GM19372 (cell line): Measurements from ENCODE around the gene MARS1.
"Not testable (repeated sequence)": the region's sequence is repeated elsewhere in the genome, so short reads cannot be mapped to it uniquely, and the experiment has no call there.

ENCODE experiments used
- ATAC-seq: cut with Tn5 transposase; IDR thresholded peaks from one replicate; pipeline ENCODE4 v1.9.1; 2021; ENCODE audit warnings: mild to moderate bottlenecking, low read depth, moderate library complexity; ENCODE audit not compliant: unreplicated experiment

MARS1 gene

GRCh38 chr12:57515408-57515933, 27.6 kb downstream of the MARS1 start:
- ATAC-seq: no peak

GRCh38 chr12:57515934-57516541, 28.2 kb downstream of the MARS1 start:
- ATAC-seq: no peak

GRCh38 chr12:57516617-57517153, 28.8 kb downstream of the MARS1 start:
- ATAC-seq: no peak

GRCh38 chr12:57517187-57517586, 29.3 kb downstream of the MARS1 start:
- ATAC-seq: no peak

GRCh38 chr12:57517718-57518117, 29.9 kb downstream of the MARS1 start:
- ATAC-seq: not testable (repeated sequence)

- ATAC-seq: no peak
These were observed 30.5 kb downstream of the MARS1 start for GRCh38 chr12:57518176-57518919.

GRCh38 chr12:57518920-57519795, 31.3 kb downstream of the MARS1 start:
- ATAC-seq: no peak

- ATAC-seq: no peak
These were observed 31.9 kb downstream of the MARS1 start for GRCh38 chr12:57519796-57520052.

- ATAC-seq: peak; percentile 66
These were observed 32.4 kb downstream of the MARS1 start, which contains the start of gene DDIT3 for GRCh38 chr12:57520053-57520818. DDIT3 (minus strand) TSS chr12:57520514; CDS start chr12:57517406, 3,108 bp downstream.

- ATAC-seq: no peak
These were observed 33.7 kb downstream of the MARS1 start for GRCh38 chr12:57521525-57522010.

GRCh38 chr12:57522011-57522886, 34.4 kb downstream of the MARS1 start, which contains the start of gene MBD6:
MBD6 (plus strand) TSS chr12:57522824; CDS start chr12:57524304, 1,480 bp downstream.
- peak; percentile 35 for ATAC-seq

- ATAC-seq: no peak
These were observed 35.2 kb downstream of the MARS1 start for GRCh38 chr12:57522887-57523705.

- ATAC-seq: no peak
These were observed 36.1 kb downstream of the MARS1 start for GRCh38 chr12:57523706-57524614.

GRCh38 chr12:57524814-57525614, 37.1 kb downstream of the MARS1 start:
- no peak for ATAC-seq

GRCh38 chr12:57525615-57526383, 37.9 kb downstream of the MARS1 start:
- no peak for ATAC-seq
